ENCODE data around the gene SLC5A6.

The SLC5A6 gene

DNA sequence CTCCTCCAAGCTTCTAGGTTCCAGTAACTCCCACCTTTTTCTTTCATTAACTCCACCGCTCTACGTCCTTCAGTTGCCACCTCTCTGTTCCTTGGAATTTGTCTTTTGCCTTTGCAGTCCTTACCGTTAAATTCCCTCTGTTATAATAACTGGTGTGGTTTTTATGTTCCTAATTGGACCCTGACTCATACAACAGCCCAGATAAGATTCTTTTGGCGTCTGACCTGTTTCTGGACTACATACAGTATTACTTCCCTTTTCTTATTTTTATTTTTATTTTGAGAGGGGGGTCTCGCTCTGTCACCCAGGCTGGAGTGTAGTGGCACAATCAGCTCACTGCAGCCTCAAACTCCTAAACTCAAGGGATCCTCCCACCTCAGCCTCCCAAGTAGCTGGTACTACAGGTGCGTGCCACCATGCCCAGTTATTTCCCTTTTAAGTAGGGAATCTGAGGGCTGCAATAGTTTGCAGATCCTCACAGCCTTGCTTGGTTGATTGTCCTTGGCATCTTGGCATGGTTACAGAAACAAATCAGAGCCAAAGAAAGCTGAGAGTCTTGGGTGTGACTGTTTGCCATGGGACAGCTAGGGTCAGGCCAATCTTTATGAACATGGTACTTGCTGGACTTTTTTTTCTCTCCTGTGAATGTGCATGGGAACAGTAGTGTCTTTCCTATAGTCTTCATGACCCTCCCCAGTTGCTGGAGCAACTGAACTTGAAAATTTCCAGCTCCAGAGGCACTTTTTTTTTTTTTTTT is 41.3 kb downstream of the SLC5A6 start:
- no peak for DNase-seq

GRCh38 chr2:27164960-27165763 is 46.9 kb downstream of the SLC5A6 start:
- no peak for DNase-seq

- no peak for DNase-seq
Measured at GRCh38 chr2:27162151-27163121, 49.6 kb downstream of the SLC5A6 start.

DNA sequence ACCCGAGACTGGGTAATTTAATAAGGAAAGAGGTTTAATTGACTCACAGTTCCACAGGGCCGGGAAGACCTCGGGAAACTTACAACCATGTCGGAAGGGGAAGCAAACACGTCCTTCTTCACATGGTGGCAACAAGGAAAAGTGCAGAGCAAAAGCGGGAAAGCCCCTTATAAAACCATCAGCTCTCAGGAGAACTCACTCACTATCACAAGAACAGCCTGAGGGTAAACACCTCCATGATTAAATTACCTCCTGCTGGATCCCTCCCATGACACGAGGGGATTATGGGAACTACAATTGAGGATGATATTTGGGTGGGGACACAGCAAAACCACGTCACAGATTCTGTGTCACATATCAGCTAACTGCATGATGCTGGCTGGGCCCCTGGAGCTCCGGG is 51.9 kb downstream of the SLC5A6 start:
- no peak for DNase-seq

GRCh38 chr2:27159271-27159670 is 52.8 kb downstream of the SLC5A6 start:
- DNase-seq, result no peak

- DNase-seq, result no peak
Measured at GRCh38 chr2:27158468-27158867, 53.6 kb downstream of the SLC5A6 start.

GRCh38 chr2:27155069-27155520 is 57.0 kb downstream of the SLC5A6 start:
- no peak for DNase-seq

GRCh38 chr2:27154488-27154887 is 57.6 kb downstream of the SLC5A6 start:
- no peak for DNase-seq

GRCh38 chr2:27152796-27153464 is 59.1 kb downstream of the SLC5A6 start:
- DNase-seq, result no peak

DNA sequence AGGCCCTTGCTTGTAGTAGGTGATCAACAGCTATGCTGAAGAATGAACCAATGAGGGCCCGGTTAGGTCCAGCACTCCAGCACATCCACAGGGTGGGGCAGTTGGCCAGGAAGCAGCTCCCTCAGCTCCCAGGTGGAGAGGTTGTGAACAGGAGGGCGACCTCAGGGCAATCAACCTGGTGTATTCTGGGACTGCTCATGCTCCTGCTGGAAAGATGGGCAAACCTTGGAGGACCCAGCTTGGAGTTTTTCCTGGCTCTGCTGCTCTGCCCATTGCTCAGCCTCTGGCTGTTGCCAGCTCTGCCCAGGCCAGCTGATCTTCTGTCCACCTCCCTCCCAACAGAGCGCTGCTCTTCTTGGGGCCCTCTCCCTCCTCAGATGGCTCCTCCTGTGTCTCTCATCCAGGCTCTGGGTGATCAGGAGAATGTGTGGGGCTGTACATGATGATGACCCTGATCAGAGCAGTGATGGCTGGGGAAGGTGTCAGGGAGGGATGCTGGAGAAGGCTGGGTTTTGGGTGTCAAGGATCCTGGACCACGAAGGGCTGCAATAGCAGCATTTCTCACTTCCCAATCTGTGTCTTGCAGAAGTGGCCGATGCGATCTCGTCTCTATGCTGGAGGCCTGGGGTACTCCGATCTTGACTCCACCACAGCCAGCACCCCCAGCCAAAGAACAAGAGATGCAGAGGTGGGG is 59.8 kb downstream of the SLC5A6 start:
- DNase-seq, result no peak

DNA sequence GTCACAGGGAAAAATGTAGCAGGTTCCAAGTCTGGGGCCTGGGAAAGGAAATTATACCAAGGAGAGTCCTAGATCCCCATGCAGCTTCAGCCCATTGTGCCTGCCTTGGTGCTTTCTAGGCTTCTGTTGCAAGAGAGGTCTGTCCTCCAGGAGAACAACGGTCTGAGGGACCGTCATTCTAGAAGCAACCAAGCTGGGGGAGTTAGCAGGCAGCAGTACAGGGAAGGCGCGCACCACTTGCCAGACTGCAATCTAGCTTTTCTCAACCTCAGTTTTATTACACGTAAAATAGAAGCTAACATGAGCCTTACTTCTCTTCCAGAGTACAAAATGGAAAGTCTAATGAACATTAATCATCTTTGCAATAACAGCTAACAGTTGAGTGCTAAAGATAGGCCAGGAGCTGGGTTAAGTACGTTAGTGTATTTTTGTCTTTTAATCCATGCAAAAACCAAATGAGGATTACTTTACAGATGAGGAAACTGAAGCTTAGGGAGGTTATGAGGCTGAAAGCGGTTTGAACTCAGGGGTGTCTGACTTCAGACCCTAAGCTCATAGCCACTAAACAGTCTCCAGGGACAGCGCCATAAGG is 61.3 kb downstream of the SLC5A6 start:
- DNase-seq, result no peak
